Chondrocyte (in vitro differentiated cells): ENCODE data around the gene TEKT3. TPM values are rescaled to one million over a fixed set of nuclear protein-coding genes. Genes with fewer than 3 reads are reported as not detected.
A peak's percentile ranks its signal among the peaks of the same experiment; 100 is the strongest.

Experiments
- DNase-seq: peaks from one replicate; pipeline ENCODE4 v3.0.0; 2021; ENCODE audit warnings: mixed read lengths, low spot score
- H3K27ac Mint-ChIP-seq: one replicate; pipeline ENCODE4 v1.8.0; 2021; ENCODE audit warnings: mild to moderate bottlenecking, moderate library complexity, mixed read lengths; ENCODE audit not compliant: unreplicated experiment
- H3K27me3 Mint-ChIP-seq: 2 replicates; pipeline ENCODE4 v1.8.0; 2021; ENCODE audit warnings: low read depth, mixed read lengths
- H3K36me3 Mint-ChIP-seq: 2 replicates; pipeline ENCODE4 v1.8.0; 2021; ENCODE audit warnings: low read depth, mixed read lengths
- H3K4me1 Mint-ChIP-seq: 2 replicates; pipeline ENCODE4 v1.8.0; 2021; ENCODE audit warnings: low read depth, mild to moderate bottlenecking, mixed read lengths
- H3K4me3 Mint-ChIP-seq: one replicate; pipeline ENCODE4 v1.8.0; 2021; ENCODE audit warnings: mild to moderate bottlenecking, moderate library complexity, mixed read lengths; ENCODE audit not compliant: unreplicated experiment
- H3K9me3 Mint-ChIP-seq: 2 replicates; pipeline ENCODE4 v1.8.0; 2021; ENCODE audit warnings: low read depth, mixed read lengths
- CTCF ChIP-seq: fragments of 200-600 bp; sonication (generic); IDR thresholded peaks from 2 replicates; pipeline ENCODE4 v1.5.0; 2021; ENCODE audit warnings: antibody characterized with exemption, mild to moderate bottlenecking, moderate library complexity
- total RNA-seq: library from RNA; stranded (reverse); gene quantifications from 3 replicates; pipeline ENCODE4 v1.2.1, GENCODE V29; 2021

The TEKT3 gene
- total RNA-seq, 1 donor from 2014 or later = 0.82 TPM

- Mint-ChIP-seq H3K4me1 (peaks cover 35% of the 10 kb centered on the region), H3K27ac (peak overlapping the region; percentile 98), H3K36me3 (peaks cover 8% of the 10 kb centered on the region), H3K9me3 (no peaks in the 10 kb centered on the region), H3K27me3 (no peaks in the 10 kb centered on the region), H3K4me3 (peak overlapping the region; percentile 92)
- TF ChIP-seq CTCF = peak; percentile 56
- DNase-seq = no peak
Measured at GRCh38 chr17:15262291-15263205, 78.8 kb downstream of the TEKT3 start.

- TF ChIP-seq CTCF = no peak
- peak overlapping the region; percentile 92 for H3K4me3 Mint-ChIP-seq
- no peaks in the 10 kb centered on the region for H3K9me3 Mint-ChIP-seq
- peaks cover 42% of the 10 kb centered on the region for H3K4me1 Mint-ChIP-seq
- peak overlapping the region; percentile 98 for H3K27ac Mint-ChIP-seq
- peaks cover 11% of the 10 kb centered on the region for H3K36me3 Mint-ChIP-seq
- H3K27me3 Mint-ChIP-seq = no peaks in the 10 kb centered on the region
- no peak for DNase-seq
Measured at GRCh38 chr17:15261802-15262290, 79.6 kb downstream of the TEKT3 start.

- Mint-ChIP-seq H3K4me1 (peaks cover 45% of the 10 kb centered on the region), H3K27me3 (no peaks in the 10 kb centered on the region), H3K27ac (peak overlapping the region; percentile 98)
Measured at GRCh38 chr17:15261258-15261801, 80.1 kb downstream of the TEKT3 start.

GRCh38 chr17:15260376-15261257, 80.8 kb downstream of the TEKT3 start:
- peaks cover 49% of the 10 kb centered on the region for H3K4me1 Mint-ChIP-seq

More at GRCh38 chr17:15261258-15261801, 80.1 kb downstream of the TEKT3 start:
- peaks cover 14% of the 10 kb centered on the region for H3K36me3 Mint-ChIP-seq
- no peak for DNase-seq
- no peak for TF ChIP-seq CTCF
- H3K9me3 Mint-ChIP-seq = no peaks in the 10 kb centered on the region
- H3K4me3 Mint-ChIP-seq = peak overlapping the region; percentile 92

More at GRCh38 chr17:15260376-15261257, 80.8 kb downstream of the TEKT3 start:
- peak overlapping the region; percentile 92 for H3K4me3 Mint-ChIP-seq
- DNase-seq = peak; percentile 96
- TF ChIP-seq CTCF = peak; percentile 95
- H3K27ac Mint-ChIP-seq = peak overlapping the region; percentile 98
- H3K9me3 Mint-ChIP-seq = no peaks in the 10 kb centered on the region
- peaks cover 16% of the 10 kb centered on the region for H3K36me3 Mint-ChIP-seq
- H3K27me3 Mint-ChIP-seq = no peaks in the 10 kb centered on the region
